ENCODE data around the gene MRPL52. TPM values are rescaled to one million over a fixed set of nuclear protein-coding genes. Genes with fewer than 3 reads are reported as not detected.

MRPL52 gene
- total and polyA plus RNA-seq, 2 donors (not counting 3 experiments of a cell fraction or from before 2014, with no cell fraction given): 81.1 to 174 TPM

GRCh38 chr14:22865424-22866405 lies 36.0 kb downstream of the MRPL52 start:
- no peak for DNase-seq (ENCODE audit: low read depth, low spot score)
- BruUV-seq (replicated peaks): no TSS peak
- no peaks in the 10 kb centered on the region for H3K9me3 ChIP-seq (replicated peaks; ENCODE audit: control insufficient read depth, insufficient read depth, low read length)
- H3K27me3 ChIP-seq (ENCODE audit: control insufficient read depth in 2 of 2, insufficient read depth in 2 of 2, low read length in 2 of 2): no peaks in the 10 kb centered on the region
- FAIRE-seq: no peak
- no peak overlapping the region for H3K27ac ChIP-seq (ENCODE audit: insufficient read depth, low read depth, low read length)
- dilution Hi-C loops (cut with MboI; ENCODE audit: extremely low pct_ligation_motif_present, low sequenced_read_pairs): no loop called here
- H3K4me1 ChIP-seq (ENCODE audit: control insufficient read depth, extremely low read depth, insufficient read depth, low read length): peaks cover 4% of the 10 kb centered on the region
- no peak overlapping the region for H3K4me2 ChIP-seq (ENCODE audit: insufficient read depth, low read length)
- no peaks in the 10 kb centered on the region for H3K79me2 ChIP-seq (ENCODE audit: control insufficient read depth, insufficient read depth, low read length)
- intact Hi-C loops (cut with micrococcal nuclease): no loop called here
- no peaks in the 10 kb centered on the region for H3K9me1 ChIP-seq (replicated peaks; ENCODE audit: control insufficient read depth, extremely low read depth, insufficient read depth, low read length)
- ChIA-PET CTCF (interaction anchor here (0.8 to 1.1 kb wide), 2 partner anchors 11 to 12 kb away, joined by 3 to 5 read pairs; no protein-coding TSS in a partner anchor), POLR2A (no interaction called here)
- no peak overlapping the region for H2AFZ ChIP-seq (ENCODE audit: low read depth, low read length)
- H3K4me3 ChIP-seq (replicated peaks in 1 of 3; ENCODE audit: insufficient read depth in 1 of 3, low read depth in 1 of 3, low read length in 3 of 3): no peak overlapping the region
- H3K9ac ChIP-seq (replicated peaks; ENCODE audit: extremely low read depth, insufficient read depth, low read length): no peak overlapping the region
- no peaks in the 10 kb centered on the region for H3K36me3 ChIP-seq (ENCODE audit: control insufficient read depth in 2 of 2, extremely low read depth in 1 of 2, insufficient read depth in 2 of 2, low read length in 2 of 2)
- TF ChIP-seq MYC (IDR thresholded peaks at IDR 0.05; ENCODE audit: low read depth, low read length) (no peak), EZH2 (IDR thresholded peaks at IDR 0.05; ENCODE audit: borderline replicate concordance, low read depth, low read length, severe bottlenecking) (no peak), GATA2 (IDR thresholded peaks at IDR 0.05; ENCODE audit: insufficient read depth, insufficient read length, low read depth, low read length) (no peak), JUN (IDR thresholded peaks at IDR 0.05; ENCODE audit: borderline replicate concordance, insufficient read depth, insufficient read length, low read depth) (no peak), FOS (IDR thresholded peaks at IDR 0.05; ENCODE audit: borderline replicate concordance, insufficient read depth, low read length) (no peak), POLR2AphosphoS5 (IDR thresholded peaks at IDR 0.05; ENCODE audit: insufficient read depth, low read depth, low read length) (no peak)
- TF ChIP-seq, protein P1, sequence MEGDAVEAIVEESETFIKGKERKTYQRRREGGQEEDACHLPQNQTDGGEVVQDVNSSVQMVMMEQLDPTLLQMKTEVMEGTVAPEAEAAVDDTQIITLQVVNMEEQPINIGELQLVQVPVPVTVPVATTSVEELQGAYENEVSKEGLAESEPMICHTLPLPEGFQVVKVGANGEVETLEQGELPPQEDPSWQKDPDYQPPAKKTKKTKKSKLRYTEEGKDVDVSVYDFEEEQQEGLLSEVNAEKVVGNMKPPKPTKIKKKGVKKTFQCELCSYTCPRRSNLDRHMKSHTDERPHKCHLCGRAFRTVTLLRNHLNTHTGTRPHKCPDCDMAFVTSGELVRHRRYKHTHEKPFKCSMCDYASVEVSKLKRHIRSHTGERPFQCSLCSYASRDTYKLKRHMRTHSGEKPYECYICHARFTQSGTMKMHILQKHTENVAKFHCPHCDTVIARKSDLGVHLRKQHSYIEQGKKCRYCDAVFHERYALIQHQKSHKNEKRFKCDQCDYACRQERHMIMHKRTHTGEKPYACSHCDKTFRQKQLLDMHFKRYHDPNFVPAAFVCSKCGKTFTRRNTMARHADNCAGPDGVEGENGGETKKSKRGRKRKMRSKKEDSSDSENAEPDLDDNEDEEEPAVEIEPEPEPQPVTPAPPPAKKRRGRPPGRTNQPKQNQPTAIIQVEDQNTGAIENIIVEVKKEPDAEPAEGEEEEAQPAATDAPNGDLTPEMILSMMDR (IDR thresholded peaks at IDR 0.05; ENCODE audit: extremely low read depth in 1 of 2, insufficient read depth in 1 of 2, low read depth in 1 of 2, low read length in 2 of 2): peak in 1 of 2 donors; percentile 32
- H4K20me1 ChIP-seq (replicated peaks; ENCODE audit: control insufficient read depth, extremely low read depth, insufficient read depth, low read length): no peaks in the 10 kb centered on the region
